ENCODE data around the gene HIRIP3.

DNA sequence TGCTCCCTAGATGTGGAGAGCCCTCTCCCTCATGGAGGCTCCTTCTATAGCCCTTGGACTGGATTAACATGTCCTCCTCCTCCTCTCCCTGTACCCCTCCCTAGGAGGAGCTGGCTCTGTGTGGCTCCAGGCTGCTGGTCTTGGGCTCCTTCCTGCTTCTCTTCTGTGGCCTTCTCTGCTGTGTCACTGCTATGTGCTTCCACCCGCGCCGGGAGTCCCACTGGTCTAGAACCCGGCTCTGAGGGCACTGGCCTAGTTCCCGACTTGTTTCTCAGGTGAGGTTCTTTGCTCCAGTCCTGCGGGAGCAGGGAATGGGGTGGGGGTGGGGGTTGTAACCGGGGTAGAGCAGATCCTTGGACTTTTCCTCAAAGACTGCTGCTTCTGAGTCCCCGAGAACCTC is 24.1 kb downstream of the HIRIP3 start:
- TF ChIP-seq GABPA (IDR thresholded peaks at IDR 0.05; ENCODE audit: low read depth) (no peak), SPI1 (IDR thresholded peaks at IDR 0.05; ENCODE audit: borderline replicate concordance, low read depth) (no peak), POLR2AphosphoS5 (IDR thresholded peaks at IDR 0.05; ENCODE audit: low read depth) (no peak)
- TF ChIP-seq, protein P1, sequence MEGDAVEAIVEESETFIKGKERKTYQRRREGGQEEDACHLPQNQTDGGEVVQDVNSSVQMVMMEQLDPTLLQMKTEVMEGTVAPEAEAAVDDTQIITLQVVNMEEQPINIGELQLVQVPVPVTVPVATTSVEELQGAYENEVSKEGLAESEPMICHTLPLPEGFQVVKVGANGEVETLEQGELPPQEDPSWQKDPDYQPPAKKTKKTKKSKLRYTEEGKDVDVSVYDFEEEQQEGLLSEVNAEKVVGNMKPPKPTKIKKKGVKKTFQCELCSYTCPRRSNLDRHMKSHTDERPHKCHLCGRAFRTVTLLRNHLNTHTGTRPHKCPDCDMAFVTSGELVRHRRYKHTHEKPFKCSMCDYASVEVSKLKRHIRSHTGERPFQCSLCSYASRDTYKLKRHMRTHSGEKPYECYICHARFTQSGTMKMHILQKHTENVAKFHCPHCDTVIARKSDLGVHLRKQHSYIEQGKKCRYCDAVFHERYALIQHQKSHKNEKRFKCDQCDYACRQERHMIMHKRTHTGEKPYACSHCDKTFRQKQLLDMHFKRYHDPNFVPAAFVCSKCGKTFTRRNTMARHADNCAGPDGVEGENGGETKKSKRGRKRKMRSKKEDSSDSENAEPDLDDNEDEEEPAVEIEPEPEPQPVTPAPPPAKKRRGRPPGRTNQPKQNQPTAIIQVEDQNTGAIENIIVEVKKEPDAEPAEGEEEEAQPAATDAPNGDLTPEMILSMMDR (IDR thresholded peaks at IDR 0.05; ENCODE audit: insufficient read depth, low read length), result no peak
